GM12891 (cell line): ENCODE measurements around the gene MSLN.

Experiments
- POLR2A ChIP-seq: IDR thresholded peaks from 2 replicates; pipeline ENCODE4 v1.6.1; 2011; ENCODE audit warnings: low read depth, low read length, control low read depth
- POLR2AphosphoS5 ChIP-seq: IDR thresholded peaks from 2 replicates; pipeline ENCODE4 v1.6.1; 2011; ENCODE audit warnings: low read depth, low read length, control low read depth
- TAF1 ChIP-seq: IDR thresholded peaks from 2 replicates; pipeline ENCODE4 v1.6.1; 2011; ENCODE audit warnings: low read depth, low read length, control low read depth

DNA sequence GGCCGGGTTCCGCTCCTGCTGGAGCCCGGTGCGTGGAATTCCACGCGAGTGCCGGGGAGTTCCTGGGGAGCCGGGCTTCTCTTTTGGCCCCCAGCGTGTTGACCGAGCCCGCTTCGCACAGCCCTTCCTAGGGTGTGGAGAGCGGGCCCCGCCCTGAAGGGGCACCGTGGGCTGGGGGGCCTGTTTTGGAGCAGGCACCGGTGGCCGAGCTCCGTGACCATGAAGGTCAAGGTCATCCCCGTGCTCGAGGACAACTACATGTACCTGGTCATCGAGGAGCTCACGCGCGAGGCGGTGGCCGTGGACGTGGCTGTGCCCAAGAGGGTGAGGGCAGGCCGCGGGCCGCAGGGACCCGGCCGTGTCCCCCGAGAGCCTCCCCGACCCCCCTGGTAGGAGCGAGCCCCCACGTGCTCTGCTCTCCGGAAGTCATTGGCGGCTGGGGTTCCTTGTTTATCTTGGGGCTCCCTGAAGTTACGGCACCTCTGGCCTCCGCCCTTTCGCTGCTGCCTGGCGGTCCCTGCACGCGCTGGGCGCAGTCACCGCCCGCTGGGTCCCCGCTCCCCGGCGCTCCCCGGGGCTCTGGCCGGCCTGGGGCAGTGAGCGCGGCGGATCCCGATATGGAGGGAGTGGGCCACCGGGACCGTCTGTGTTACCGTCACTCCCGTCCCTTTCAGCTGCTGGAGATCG, 33.1 kb upstream of the MSLN start:
- TF ChIP-seq POLR2A (no peak), TAF1 (no peak), POLR2AphosphoS5 (no peak)
